Stimulated activated CD4-positive, alpha-beta T cell treated with anti-CD3 and anti-CD28 coated beads, Interleukin-2, amount 100 ng/mL, for 4 hours (primary cell): Measurements from ENCODE around the gene FHIT.

ENCODE experiments used
- DNase-seq: peaks from one replicate; pipeline ENCODE4 v3.0.0-alpha.2; 2020; ENCODE audit warnings: low read depth

Gene FHIT

GRCh38 chr3:59793976-59794375 lies 1457.3 kb downstream of the FHIT start:
- DNase-seq: no peak

- DNase-seq: no peak
These were observed 1459.4 kb downstream of the FHIT start for GRCh38 chr3:59791774-59792308.

GRCh38 chr3:59790241-59790640 lies 1461.0 kb downstream of the FHIT start:
- DNase-seq: no peak

GRCh38 chr3:59788801-59789200 lies 1462.5 kb downstream of the FHIT start:
- no peak for DNase-seq

GRCh38 chr3:59788133-59788532 lies 1463.1 kb downstream of the FHIT start:
- DNase-seq: no peak

GRCh38 chr3:59786374-59786773 lies 1464.9 kb downstream of the FHIT start:
- DNase-seq: no peak

- no peak for DNase-seq
These were observed 1467.1 kb downstream of the FHIT start for GRCh38 chr3:59784164-59784563.

- DNase-seq: no peak
These were observed 1467.7 kb downstream of the FHIT start for GRCh38 chr3:59783468-59783988.

- no peak for DNase-seq
These were observed 1468.6 kb downstream of the FHIT start for GRCh38 chr3:59782664-59783063.

GRCh38 chr3:59780209-59780608 lies 1471.0 kb downstream of the FHIT start:
- DNase-seq: no peak

- DNase-seq: no peak
These were observed 1472.0 kb downstream of the FHIT start for GRCh38 chr3:59779260-59779659.

- no peak for DNase-seq
These were observed 1473.6 kb downstream of the FHIT start for GRCh38 chr3:59777667-59778077.

- DNase-seq: no peak
These were observed 1474.2 kb downstream of the FHIT start for GRCh38 chr3:59777066-59777465.

- no peak for DNase-seq
These were observed 1475.4 kb downstream of the FHIT start for GRCh38 chr3:59775761-59776325.

GRCh38 chr3:59775106-59775505 lies 1476.1 kb downstream of the FHIT start:
- DNase-seq: no peak

GRCh38 chr3:59774634-59775033 lies 1476.6 kb downstream of the FHIT start:
- no peak for DNase-seq

- DNase-seq: no peak
These were observed 1477.3 kb downstream of the FHIT start for GRCh38 chr3:59774000-59774399.

- no peak for DNase-seq
These were observed 1478.5 kb downstream of the FHIT start for GRCh38 chr3:59772416-59773408.

GRCh38 chr3:59771768-59772181 lies 1479.5 kb downstream of the FHIT start:
- no peak for DNase-seq

- DNase-seq: no peak
These were observed 1482.0 kb downstream of the FHIT start for GRCh38 chr3:59769127-59769750.

- no peak for DNase-seq
These were observed 1484.9 kb downstream of the FHIT start for GRCh38 chr3:59766200-59766872.

GRCh38 chr3:59764171-59764570 lies 1487.1 kb downstream of the FHIT start:
- no peak for DNase-seq
